Glutamatergic neuron (in vitro differentiated cells): ENCODE results near the gene ANKMY1. TPM values are rescaled to one million over a fixed set of nuclear protein-coding genes. Genes with fewer than 3 reads are reported as not detected.

Source experiments
- DNase-seq: peaks from one replicate; pipeline ENCODE4 v3.0.0; 2022
- H3K27ac Mint-ChIP-seq: one replicate; pipeline ENCODE4 v1.8.0; 2020; ENCODE audit warnings: mild to moderate bottlenecking, mixed read lengths, inconsistent platforms; ENCODE audit not compliant: unreplicated experiment
- H3K27me3 Mint-ChIP-seq: one replicate; pipeline ENCODE4 v1.8.0; 2020; ENCODE audit warnings: mild to moderate bottlenecking, moderate library complexity, mixed read lengths, inconsistent platforms; ENCODE audit not compliant: unreplicated experiment
- H3K36me3 Mint-ChIP-seq: one replicate; pipeline ENCODE4 v1.8.0; 2020; ENCODE audit warnings: mild to moderate bottlenecking, mixed read lengths, inconsistent platforms; ENCODE audit not compliant: unreplicated experiment
- H3K4me1 Mint-ChIP-seq: one replicate; pipeline ENCODE4 v1.8.0; 2020; ENCODE audit warnings: mild to moderate bottlenecking, low read depth, mixed read lengths, inconsistent platforms; ENCODE audit not compliant: unreplicated experiment
- H3K4me3 Mint-ChIP-seq: one replicate; pipeline ENCODE4 v1.8.0; 2020; ENCODE audit warnings: mild to moderate bottlenecking, mixed read lengths, inconsistent platforms; ENCODE audit not compliant: unreplicated experiment
- H3K9me3 Mint-ChIP-seq: one replicate; pipeline ENCODE4 v1.8.0; 2020; ENCODE audit warnings: mild to moderate bottlenecking, moderate library complexity, mixed read lengths, inconsistent platforms; ENCODE audit not compliant: unreplicated experiment
- CTCF ChIP-seq: fragments of 200-600 bp; sonication (generic); IDR thresholded peaks from one replicate; pipeline ENCODE4 v1.5.0; 2021; ENCODE audit not compliant: partially characterized antibody, unreplicated experiment
- total RNA-seq: library from RNA; stranded (reverse); fragmentation: NEBNext Ultra II Directional; extraction: Animal tissue kit (Norgen Biotek cat#: 25700); gene quantifications from one replicate; pipeline ENCODE4 v1.2.1, GENCODE V29; 2021; ENCODE audit not compliant: unreplicated experiment

Gene ANKMY1
- total RNA-seq, 1 donor from 2014 or later, result 9.0 TPM

GRCh38 chr2:240465268-240465764 lies 92.5 kb downstream of the ANKMY1 start:
- H3K9me3 Mint-ChIP-seq, result peaks cover 25% of the 10 kb centered on the region
- peak; percentile 17 for DNase-seq
- H3K4me1 Mint-ChIP-seq, result peaks cover 2% of the 10 kb centered on the region
- H3K27me3 Mint-ChIP-seq, result peaks cover 26% of the 10 kb centered on the region
- H3K27ac Mint-ChIP-seq, result no peak overlapping the region
- no peak overlapping the region for H3K4me3 Mint-ChIP-seq
- TF ChIP-seq CTCF, result no peak
- H3K36me3 Mint-ChIP-seq, result peaks cover 3% of the 10 kb centered on the region

- DNase-seq, result no peak
- Mint-ChIP-seq H3K27ac (no peak overlapping the region), H3K27me3 (peaks cover 23% of the 10 kb centered on the region), H3K4me3 (no peak overlapping the region), H3K9me3 (peaks cover 20% of the 10 kb centered on the region), H3K4me1 (peaks cover 2% of the 10 kb centered on the region), H3K36me3 (no peaks in the 10 kb centered on the region)
- no peak for TF ChIP-seq CTCF
Measured at GRCh38 chr2:240464514-240465241, 93.1 kb downstream of the ANKMY1 start.

- no peak for DNase-seq
- H3K36me3 Mint-ChIP-seq, result no peaks in the 10 kb centered on the region
- peaks cover 14% of the 10 kb centered on the region for H3K9me3 Mint-ChIP-seq
- no peak overlapping the region for H3K27ac Mint-ChIP-seq
- no peak for TF ChIP-seq CTCF
- H3K27me3 Mint-ChIP-seq, result peaks cover 19% of the 10 kb centered on the region
- no peak overlapping the region for H3K4me3 Mint-ChIP-seq
- H3K4me1 Mint-ChIP-seq, result no peaks in the 10 kb centered on the region
Measured at GRCh38 chr2:240463866-240464481, 93.8 kb downstream of the ANKMY1 start.

GRCh38 chr2:240463274-240463865 lies 94.4 kb downstream of the ANKMY1 start:
- Mint-ChIP-seq H3K4me3 (no peak overlapping the region), H3K27ac (no peak overlapping the region), H3K4me1 (no peaks in the 10 kb centered on the region), H3K9me3 (peaks cover 14% of the 10 kb centered on the region), H3K36me3 (no peaks in the 10 kb centered on the region), H3K27me3 (peaks cover 19% of the 10 kb centered on the region)
- no peak for TF ChIP-seq CTCF
- peak; percentile 18 for DNase-seq
